ENCODE measurements around the gene SUV39H2. TPM values are rescaled to one million over a fixed set of nuclear protein-coding genes. Genes with fewer than 3 reads are reported as not detected.
"Not testable (repeated sequence)": the region's sequence is repeated elsewhere in the genome, so short reads cannot be mapped to it uniquely, and the experiment has no call there.

The SUV39H2 gene
- total RNA-seq, 3 donors from 2014 or later: 19.6 to 22.0 (median 21.6) TPM

- ATAC-seq (no peak), DNase-seq (no peak)
- Mint-ChIP-seq H3K36me3 (ENCODE audit: insufficient read depth) (peaks cover 40% of the 10 kb centered on the region), H3K4me1 (ENCODE audit: low read depth) (no peaks in the 10 kb centered on the region), H3K4me3 (no peak overlapping the region), H3K27me3 (ENCODE audit: low read depth) (no peaks in the 10 kb centered on the region), H3K9me3 (no peaks in the 10 kb centered on the region)
Observed at GRCh38 chr10:14858338-14858960, 20.2 kb upstream of the SUV39H2 start.

- no peaks in the 10 kb centered on the region for H3K9me3 Mint-ChIP-seq
Observed at GRCh38 chr10:14859043-14859442, 19.6 kb upstream of the SUV39H2 start.

GRCh38 chr10:14859775-14860174, 18.9 kb upstream of the SUV39H2 start:
- Mint-ChIP-seq H3K4me3 (no peak overlapping the region), H3K27me3 (ENCODE audit: low read depth) (no peaks in the 10 kb centered on the region), H3K9me3 (no peaks in the 10 kb centered on the region), H3K36me3 (ENCODE audit: insufficient read depth) (peaks cover 42% of the 10 kb centered on the region), H3K4me1 (ENCODE audit: low read depth) (no peaks in the 10 kb centered on the region)
- ATAC-seq: no peak
- no peak for DNase-seq

More at GRCh38 chr10:14859043-14859442, 19.6 kb upstream of the SUV39H2 start:
- no peak for DNase-seq
- peaks cover 43% of the 10 kb centered on the region for H3K36me3 Mint-ChIP-seq (ENCODE audit: insufficient read depth)
- no peaks in the 10 kb centered on the region for H3K27me3 Mint-ChIP-seq (ENCODE audit: low read depth)
- no peaks in the 10 kb centered on the region for H3K4me1 Mint-ChIP-seq (ENCODE audit: low read depth)
- H3K4me3 Mint-ChIP-seq: no peak overlapping the region
- no peak for ATAC-seq

GRCh38 chr10:14860791-14861190, 17.9 kb upstream of the SUV39H2 start:
- no peak for ATAC-seq
- H3K4me3 Mint-ChIP-seq: no peak overlapping the region
- peaks cover 40% of the 10 kb centered on the region for H3K36me3 Mint-ChIP-seq (ENCODE audit: insufficient read depth)
- no peaks in the 10 kb centered on the region for H3K27me3 Mint-ChIP-seq (ENCODE audit: low read depth)
- no peak for DNase-seq
- no peaks in the 10 kb centered on the region for H3K4me1 Mint-ChIP-seq (ENCODE audit: low read depth)
- no peaks in the 10 kb centered on the region for H3K9me3 Mint-ChIP-seq

GRCh38 chr10:14864466-14864865, 14.2 kb upstream of the SUV39H2 start:
- not testable (repeated sequence) for H3K27me3 Mint-ChIP-seq (ENCODE audit: low read depth); H3K9me3 Mint-ChIP-seq; H3K4me1 Mint-ChIP-seq (ENCODE audit: low read depth); ATAC-seq; DNase-seq; H3K4me3 Mint-ChIP-seq
- peaks cover 36% of the 10 kb centered on the region for H3K36me3 Mint-ChIP-seq (ENCODE audit: insufficient read depth)

- H3K36me3 Mint-ChIP-seq (ENCODE audit: insufficient read depth): peaks cover 38% of the 10 kb centered on the region
- H3K4me1 Mint-ChIP-seq (ENCODE audit: low read depth); DNase-seq; H3K27me3 Mint-ChIP-seq (ENCODE audit: low read depth); H3K9me3 Mint-ChIP-seq; H3K4me3 Mint-ChIP-seq; ATAC-seq: not testable (repeated sequence)
Observed at GRCh38 chr10:14864871-14865270, 13.8 kb upstream of the SUV39H2 start.

- Mint-ChIP-seq H3K9me3 (no peaks in the 10 kb centered on the region), H3K27me3 (ENCODE audit: low read depth) (no peaks in the 10 kb centered on the region), H3K4me1 (ENCODE audit: low read depth) (peaks cover 13% of the 10 kb centered on the region), H3K4me3 (no peak overlapping the region), H3K36me3 (ENCODE audit: insufficient read depth) (peaks cover 8% of the 10 kb centered on the region)
- no peak for ATAC-seq
- DNase-seq: no peak
Observed at GRCh38 chr10:14873090-14873760, 5.4 kb upstream of the SUV39H2 start.

- Mint-ChIP-seq H3K4me3 (no peak overlapping the region), H3K27me3 (ENCODE audit: low read depth) (no peaks in the 10 kb centered on the region), H3K9me3 (no peaks in the 10 kb centered on the region), H3K36me3 (ENCODE audit: insufficient read depth) (no peaks in the 10 kb centered on the region), H3K4me1 (ENCODE audit: low read depth) (peaks cover 29% of the 10 kb centered on the region)
- DNase-seq (no peak), ATAC-seq (no peak)
Observed at GRCh38 chr10:14875941-14876340, 2.7 kb upstream of the SUV39H2 start.

- no peaks in the 10 kb centered on the region for H3K27me3 Mint-ChIP-seq (ENCODE audit: low read depth)
- peaks cover 29% of the 10 kb centered on the region for H3K4me1 Mint-ChIP-seq (ENCODE audit: low read depth)
- H3K9me3 Mint-ChIP-seq: no peaks in the 10 kb centered on the region
- ATAC-seq: no peak
- H3K36me3 Mint-ChIP-seq (ENCODE audit: insufficient read depth): peaks cover under 1% of the 10 kb centered on the region
- no peak for DNase-seq
- peak overlapping the region; percentile 96 for H3K4me3 Mint-ChIP-seq
Observed at GRCh38 chr10:14876764-14877163, 1.9 kb upstream of the SUV39H2 start.

- peaks cover 6% of the 10 kb centered on the region for H3K36me3 Mint-ChIP-seq (ENCODE audit: insufficient read depth)
Observed at GRCh38 chr10:14879124-14879927, 660 bp downstream of the SUV39H2 start.

GRCh38 chr10:14879928-14880193, 1.2 kb downstream of the SUV39H2 start:
- Mint-ChIP-seq H3K27me3 (ENCODE audit: low read depth) (no peaks in the 10 kb centered on the region), H3K9me3 (no peaks in the 10 kb centered on the region), H3K4me3 (peak overlapping the region; percentile 90), H3K36me3 (ENCODE audit: insufficient read depth) (peaks cover 6% of the 10 kb centered on the region), H3K4me1 (ENCODE audit: low read depth) (peaks cover 31% of the 10 kb centered on the region)
- no peak for ATAC-seq
- DNase-seq: no peak

More at GRCh38 chr10:14879124-14879927, 660 bp downstream of the SUV39H2 start:
- H3K9me3 Mint-ChIP-seq: no peaks in the 10 kb centered on the region
- H3K27me3 Mint-ChIP-seq (ENCODE audit: low read depth): no peaks in the 10 kb centered on the region
- ATAC-seq (peak; percentile 28 to 33), DNase-seq (peak; percentile 23)
- peak overlapping the region; percentile 90 for H3K4me3 Mint-ChIP-seq
- peaks cover 31% of the 10 kb centered on the region for H3K4me1 Mint-ChIP-seq (ENCODE audit: low read depth)

- peaks cover 31% of the 10 kb centered on the region for H3K4me1 Mint-ChIP-seq (ENCODE audit: low read depth)
- no peak for ATAC-seq
- peak overlapping the region; percentile 90 for H3K4me3 Mint-ChIP-seq
- no peaks in the 10 kb centered on the region for H3K9me3 Mint-ChIP-seq
- H3K36me3 Mint-ChIP-seq (ENCODE audit: insufficient read depth): peaks cover 6% of the 10 kb centered on the region
- no peaks in the 10 kb centered on the region for H3K27me3 Mint-ChIP-seq (ENCODE audit: low read depth)
- DNase-seq: no peak
Observed at GRCh38 chr10:14880229-14880628, 1.6 kb downstream of the SUV39H2 start.

- Mint-ChIP-seq H3K27me3 (ENCODE audit: low read depth) (no peaks in the 10 kb centered on the region), H3K36me3 (ENCODE audit: insufficient read depth) (peaks cover 6% of the 10 kb centered on the region), H3K4me1 (ENCODE audit: low read depth) (peaks cover 20% of the 10 kb centered on the region), H3K4me3 (no peak overlapping the region), H3K9me3 (no peaks in the 10 kb centered on the region)
- DNase-seq: no peak
- peak in 1 of 2 donors; percentile 35 for ATAC-seq
Observed at GRCh38 chr10:14884082-14884481, 5.4 kb downstream of the SUV39H2 start.

- no peak for ATAC-seq
- no peak overlapping the region for H3K4me3 Mint-ChIP-seq
Observed at GRCh38 chr10:14889318-14889717, 10.7 kb downstream of the SUV39H2 start.

GRCh38 chr10:14891151-14891550, 12.5 kb downstream of the SUV39H2 start:
- Mint-ChIP-seq H3K4me3 (no peak overlapping the region), H3K27me3 (ENCODE audit: low read depth) (no peaks in the 10 kb centered on the region), H3K4me1 (ENCODE audit: low read depth) (peaks cover 4% of the 10 kb centered on the region), H3K36me3 (ENCODE audit: insufficient read depth) (no peaks in the 10 kb centered on the region), H3K9me3 (no peaks in the 10 kb centered on the region)
- DNase-seq (no peak), ATAC-seq (no peak)

More at GRCh38 chr10:14889318-14889717, 10.7 kb downstream of the SUV39H2 start:
- DNase-seq: no peak
- H3K4me1 Mint-ChIP-seq (ENCODE audit: low read depth): peaks cover 4% of the 10 kb centered on the region
- H3K27me3 Mint-ChIP-seq (ENCODE audit: low read depth): no peaks in the 10 kb centered on the region
- H3K36me3 Mint-ChIP-seq (ENCODE audit: insufficient read depth): no peaks in the 10 kb centered on the region
- H3K9me3 Mint-ChIP-seq: no peaks in the 10 kb centered on the region
